ENCODE data around the gene AP1AR.

The AP1AR gene

GRCh38 chr4:112222219-112222955 is 9.2 kb upstream of the AP1AR start:
- DNase-seq (ENCODE audit: low read depth in 2 of 2): no peak

GRCh38 chr4:112225157-112225556 is 6.4 kb upstream of the AP1AR start:
- no peak for DNase-seq (ENCODE audit: low read depth in 2 of 2)

- peak; percentile 91 to 95 for DNase-seq (ENCODE audit: low read depth in 2 of 2)
Measured at GRCh38 chr4:112230879-112231778, 458 bp upstream of the AP1AR start.

GRCh38 chr4:112234952-112235609 is 3.5 kb downstream of the AP1AR start:
- peak; percentile 26 to 31 for DNase-seq (ENCODE audit: low read depth in 2 of 2)

GRCh38 chr4:112236040-112236439 is 4.5 kb downstream of the AP1AR start:
- DNase-seq (ENCODE audit: low read depth in 2 of 2): no peak

- no peak for DNase-seq (ENCODE audit: low read depth in 2 of 2)
Measured at GRCh38 chr4:112238833-112239232, 7.2 kb downstream of the AP1AR start.

- no peak for DNase-seq (ENCODE audit: low read depth in 2 of 2)
Measured at GRCh38 chr4:112245383-112245782, 13.8 kb downstream of the AP1AR start.

GRCh38 chr4:112247021-112247420 is 15.4 kb downstream of the AP1AR start:
- DNase-seq (ENCODE audit: low read depth in 2 of 2): no peak

GRCh38 chr4:112251019-112251643 is 19.5 kb downstream of the AP1AR start:
- DNase-seq (ENCODE audit: low read depth in 2 of 2): no peak

- DNase-seq (ENCODE audit: low read depth in 2 of 2): no peak
Measured at GRCh38 chr4:112252234-112252633, 20.6 kb downstream of the AP1AR start.

GRCh38 chr4:112253382-112254000 is 21.9 kb downstream of the AP1AR start:
- DNase-seq (ENCODE audit: low read depth in 2 of 2): no peak

- no peak for DNase-seq (ENCODE audit: low read depth in 2 of 2)
Measured at GRCh38 chr4:112257098-112257497, 25.5 kb downstream of the AP1AR start.

GRCh38 chr4:112266823-112267222 is 35.2 kb downstream of the AP1AR start:
- DNase-seq (ENCODE audit: low read depth in 2 of 2): no peak

GRCh38 chr4:112270051-112270450 is 38.5 kb downstream of the AP1AR start:
- no peak for DNase-seq (ENCODE audit: low read depth in 2 of 2)

GRCh38 chr4:112270640-112271421 is 39.2 kb downstream of the AP1AR start:
- DNase-seq (ENCODE audit: low read depth in 2 of 2): no peak

GRCh38 chr4:112272292-112272691 is 40.7 kb downstream of the AP1AR start:
- DNase-seq (ENCODE audit: low read depth in 2 of 2): no peak

GRCh38 chr4:112274959-112275358 is 43.4 kb downstream of the AP1AR start:
- DNase-seq (ENCODE audit: low read depth in 2 of 2): no peak

- no peak for DNase-seq (ENCODE audit: low read depth in 2 of 2)
Measured at GRCh38 chr4:112276113-112276512, 44.5 kb downstream of the AP1AR start.

- no peak for DNase-seq (ENCODE audit: low read depth in 2 of 2)
Measured at GRCh38 chr4:112277220-112277619, 45.6 kb downstream of the AP1AR start.

GRCh38 chr4:112277705-112278448 is 46.3 kb downstream of the AP1AR start:
- DNase-seq (ENCODE audit: low read depth in 2 of 2): no peak
